GM18517 (cell line): ENCODE data around the gene PSMA3.
"Not testable (repeated sequence)": the region's sequence is repeated elsewhere in the genome, so short reads cannot be mapped to it uniquely, and the experiment has no call there.

ENCODE experiments used
- ATAC-seq: cut with Tn5 transposase; IDR thresholded peaks from one replicate; pipeline ENCODE4 v1.9.1; 2021; ENCODE audit warnings: mild to moderate bottlenecking, moderate library complexity; ENCODE audit not compliant: unreplicated experiment

The PSMA3 gene

DNA sequence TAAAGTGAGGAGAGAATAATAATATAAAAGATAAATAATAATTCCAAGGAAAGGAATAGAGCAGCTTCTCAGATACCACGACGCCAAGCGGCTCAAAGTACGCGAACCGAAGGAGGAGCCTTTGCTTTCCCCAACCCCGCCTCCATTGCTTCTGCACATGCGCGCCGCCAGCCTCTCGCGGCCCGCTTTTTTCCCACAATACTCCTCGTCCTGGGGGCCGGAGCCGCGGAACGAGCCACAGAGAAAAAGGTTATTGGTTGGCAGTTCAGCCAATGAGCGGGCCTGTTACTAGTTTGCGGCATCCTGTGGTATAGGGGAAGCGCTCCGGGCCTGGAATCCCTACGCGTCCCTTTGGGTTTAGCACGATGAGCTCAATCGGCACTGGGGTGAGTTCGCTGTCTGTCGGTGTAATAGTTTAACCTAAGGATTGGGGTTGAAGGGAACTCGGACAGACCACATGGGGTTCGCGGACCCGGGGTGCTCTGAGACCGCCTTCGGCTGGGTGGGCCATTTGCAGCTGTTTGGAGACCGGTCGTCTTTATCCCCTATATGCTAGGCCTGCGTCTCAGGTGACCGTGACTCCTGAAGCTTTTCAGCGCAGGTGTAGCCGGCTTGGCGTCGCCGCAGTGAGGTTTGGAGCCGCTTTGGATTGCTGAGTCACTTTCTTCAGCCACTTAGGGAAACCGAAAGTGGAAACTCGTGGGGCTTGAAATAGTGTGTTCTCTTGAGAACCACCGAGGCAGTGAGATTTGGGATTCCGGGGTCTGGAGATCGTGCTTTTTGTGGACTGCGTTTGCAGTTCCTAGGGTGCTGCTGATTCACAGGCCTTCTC is at the start of gene PSMA3:
TSS of gene PSMA3 (plus strand) at position 288 of the 832 bp plus-strand sequence. CDS start at position 366, 78 bp downstream.
- ATAC-seq = peak; percentile 85

DNA sequence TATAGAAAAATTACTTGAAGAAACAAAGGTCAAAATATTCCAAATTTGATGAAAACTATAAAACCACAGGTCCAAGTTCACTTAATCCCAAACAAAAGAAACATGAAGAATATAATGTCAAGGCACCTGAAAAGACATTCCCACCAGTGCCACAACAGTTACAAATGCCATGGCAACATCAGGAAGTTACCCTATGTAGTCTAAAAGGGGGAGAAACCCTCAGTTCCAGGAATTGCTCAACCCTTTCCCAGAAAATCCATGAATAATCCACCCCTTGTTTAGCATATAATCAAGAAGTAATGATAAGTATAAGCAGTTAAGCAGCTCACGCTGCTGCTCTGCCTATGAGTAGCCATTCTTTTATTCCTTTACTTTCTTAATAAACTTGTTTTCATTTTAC is 48.4 kb upstream of the PSMA3 start:
- ATAC-seq = no peak

DNA sequence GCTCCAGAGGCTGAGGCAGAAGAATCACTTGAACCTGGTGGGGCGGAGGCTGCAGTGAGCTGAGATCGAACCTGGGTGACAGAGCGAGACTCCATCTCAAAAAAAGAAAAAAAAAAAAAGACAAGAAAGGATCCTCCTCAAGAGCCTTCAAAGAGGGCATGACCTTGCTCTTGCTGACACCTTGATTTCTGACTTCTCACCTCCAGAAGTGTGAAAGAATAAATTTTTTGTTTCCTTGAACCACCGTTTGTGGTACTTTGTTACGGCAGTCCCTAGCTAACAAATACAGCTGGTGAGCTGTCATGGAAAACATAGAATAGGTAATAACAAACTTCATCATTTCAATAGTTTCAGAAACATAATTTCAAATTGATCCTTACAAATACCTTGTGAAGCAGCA is 46.6 kb upstream of the PSMA3 start:
- ATAC-seq = no peak

DNA sequence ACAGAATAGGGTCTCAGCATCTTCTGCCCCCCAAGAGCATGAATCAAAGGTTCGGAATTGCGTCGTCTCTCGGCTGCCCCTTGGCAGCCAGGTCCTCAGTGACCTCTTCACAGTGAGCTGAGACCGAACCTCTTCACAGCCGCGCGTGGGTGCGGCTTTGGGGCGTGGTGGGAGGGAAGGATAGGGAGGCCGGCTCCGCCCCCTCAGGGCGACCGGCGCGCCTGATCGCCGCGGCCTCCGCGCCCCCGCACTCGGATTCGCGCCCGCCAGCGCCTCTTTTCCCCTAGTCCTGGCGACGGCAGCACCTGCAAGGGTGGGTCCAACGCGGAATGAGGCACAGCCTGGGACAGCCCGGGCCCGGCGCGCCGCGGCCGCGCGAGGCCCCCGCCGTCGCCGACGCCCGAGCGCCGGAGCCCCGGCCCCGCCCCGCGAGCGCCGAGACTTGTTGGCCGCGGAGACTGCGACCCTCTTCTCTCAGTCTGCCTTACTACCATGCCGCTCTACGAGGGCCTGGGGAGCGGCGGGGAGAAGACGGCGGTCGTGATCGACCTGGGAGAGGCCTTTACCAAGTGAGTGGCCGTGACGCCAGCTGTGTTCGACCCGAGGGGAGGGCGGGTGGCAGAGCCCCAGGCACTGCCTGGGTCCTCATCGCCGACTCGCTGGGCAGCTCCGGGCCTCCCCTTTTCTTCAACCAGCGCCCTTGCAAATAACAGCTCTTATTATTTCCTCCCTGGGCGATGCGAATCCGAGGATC is 44.7 kb upstream of the PSMA3 start, which contains the start of gene ACTR10:
TSS of gene ACTR10 (plus strand) at position 424 of the 754 bp plus-strand sequence. CDS start at position 493, 69 bp downstream.
- ATAC-seq = peak; percentile 91

DNA sequence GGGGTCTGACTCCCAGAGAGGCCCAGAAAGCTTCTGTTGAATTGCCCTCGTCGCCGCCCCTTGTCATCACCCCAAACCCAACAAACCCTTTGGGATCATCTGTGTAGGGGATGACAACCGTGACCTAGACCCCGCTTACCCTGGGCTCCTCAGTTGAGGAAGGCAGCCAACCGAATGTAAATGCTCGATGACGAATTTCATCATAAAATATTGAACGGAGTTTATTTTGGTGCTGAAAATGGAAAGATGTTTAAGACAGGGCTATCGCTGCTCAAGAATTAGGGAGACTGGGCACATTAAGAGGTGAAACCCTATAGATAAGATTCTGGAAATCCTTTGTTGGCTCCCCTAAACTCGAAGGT is 44.2 kb upstream of the PSMA3 start:
- no peak for ATAC-seq

DNA sequence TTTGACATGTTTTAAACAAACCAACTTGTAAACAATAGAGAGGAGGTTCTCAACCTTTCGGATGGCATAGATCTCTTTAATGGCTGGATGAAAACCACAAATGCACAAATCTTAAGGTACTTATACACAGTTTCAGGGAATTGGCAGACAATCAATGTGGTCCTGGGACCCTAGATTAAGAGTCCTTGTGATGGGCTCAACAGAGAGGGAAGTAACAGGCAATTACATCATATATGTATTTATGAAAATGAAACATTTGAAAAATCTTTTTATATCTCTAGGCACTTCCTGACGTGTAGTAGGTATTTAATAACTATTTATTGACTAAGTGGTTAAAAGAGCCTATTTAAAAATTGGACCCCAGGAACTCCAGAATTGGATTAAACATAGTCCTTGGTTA is 43.8 kb upstream of the PSMA3 start:
- no peak for ATAC-seq

DNA sequence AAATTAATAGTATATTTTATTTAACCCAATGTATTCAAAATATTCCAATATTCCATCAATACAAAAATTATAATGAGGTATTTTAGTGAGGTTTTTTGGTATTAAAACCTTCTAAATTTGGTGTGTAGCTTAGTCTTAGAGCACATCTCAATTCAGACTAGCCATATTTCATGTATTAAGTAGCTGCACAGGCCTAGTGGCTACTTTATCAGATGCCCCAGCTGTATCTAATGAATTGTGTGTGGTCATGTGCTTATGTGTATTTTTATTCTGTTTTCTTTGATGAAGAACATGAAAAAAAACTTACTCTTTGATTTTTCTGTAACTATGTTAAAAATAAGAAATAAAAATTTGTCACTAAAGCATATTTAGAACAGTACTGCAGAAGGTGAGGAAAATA is 31.5 kb upstream of the PSMA3 start:
- no peak for ATAC-seq

DNA sequence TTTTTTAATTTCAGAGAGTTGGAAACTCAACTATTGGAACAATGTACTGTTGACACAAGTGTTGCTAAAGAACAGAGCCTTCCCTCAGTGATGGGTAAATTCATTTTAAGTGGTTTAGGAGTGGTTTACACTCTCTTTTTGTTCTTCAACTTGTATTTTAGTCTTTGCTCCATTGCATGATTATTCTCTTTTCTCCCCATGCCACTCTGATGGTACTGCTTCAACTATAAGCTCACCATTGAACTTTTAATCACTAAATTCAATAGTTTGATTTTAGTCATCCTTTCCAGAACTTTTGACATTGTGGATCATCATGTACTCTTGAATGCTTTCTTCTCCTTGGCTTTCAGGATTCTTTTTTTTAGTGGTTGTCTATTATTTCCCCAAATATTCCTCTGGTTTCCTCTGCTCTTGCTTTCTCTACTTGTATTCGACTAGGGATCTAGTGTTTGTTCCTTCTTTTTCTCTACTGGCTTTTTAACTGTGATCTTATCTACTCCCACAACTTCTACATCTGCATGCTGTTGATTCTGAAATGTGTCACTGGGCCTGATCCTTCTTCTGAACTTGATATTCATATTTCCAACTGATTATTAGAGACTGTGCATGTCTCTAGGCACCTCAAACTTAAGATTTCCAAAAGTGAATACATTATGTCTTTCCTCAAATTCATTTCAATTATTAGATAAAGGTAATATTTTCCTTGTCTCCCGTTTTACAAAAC is 29.3 kb upstream of the PSMA3 start:
- no peak for ATAC-seq

DNA sequence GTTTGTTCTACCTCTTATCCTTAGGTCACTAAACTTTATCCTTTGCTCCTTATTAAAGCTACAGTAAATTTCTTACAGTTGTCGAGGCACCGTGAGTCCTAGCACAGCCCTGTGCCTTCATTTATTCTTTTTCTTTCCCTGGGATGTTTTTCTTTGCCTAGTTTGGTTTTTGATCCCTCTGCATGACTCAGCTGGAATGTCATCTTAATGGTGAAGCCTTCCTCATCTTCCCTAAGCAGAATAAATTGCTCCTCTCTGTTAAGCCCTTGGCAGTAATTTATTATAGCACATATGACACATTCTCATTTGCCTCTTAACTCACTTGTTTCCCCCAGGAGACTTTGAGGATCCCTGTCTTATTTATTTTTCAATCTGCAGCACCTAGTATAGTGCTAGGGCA is 28.1 kb upstream of the PSMA3 start:
- ATAC-seq = no peak

DNA sequence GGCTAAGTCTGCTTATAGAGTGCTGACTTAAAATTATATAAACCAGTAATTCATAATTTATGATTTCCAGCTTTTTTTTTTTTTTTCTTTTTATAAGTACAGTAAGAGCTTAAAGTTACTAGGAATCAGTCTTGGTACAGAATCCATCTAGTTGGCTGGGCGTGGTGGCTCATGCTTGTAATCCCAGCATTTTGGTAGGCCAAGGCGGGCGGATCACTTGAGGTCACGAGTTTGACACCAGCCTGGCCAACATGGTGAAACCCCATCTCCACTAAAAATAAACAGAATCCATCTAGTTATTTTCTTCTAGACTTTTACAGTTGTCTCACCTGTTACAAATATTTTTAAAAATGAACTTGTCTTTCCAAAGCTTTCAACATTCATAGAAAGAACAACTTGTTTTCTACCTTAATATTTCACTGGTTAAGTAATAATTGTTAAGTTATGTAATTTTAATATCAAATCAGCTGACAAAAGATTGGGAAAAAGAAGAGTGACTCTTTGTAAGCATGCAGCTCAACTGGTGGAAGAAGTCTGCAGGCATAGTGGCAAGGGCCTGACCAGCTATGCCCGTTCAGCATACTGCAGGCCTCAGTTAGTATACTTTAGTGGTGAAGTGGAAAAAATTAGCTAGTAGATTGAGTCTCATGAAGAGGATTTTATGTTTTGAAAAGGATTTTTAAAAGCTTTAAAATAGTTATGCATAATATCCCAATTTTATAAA is 17.4 kb upstream of the PSMA3 start:
- ATAC-seq = no peak

DNA sequence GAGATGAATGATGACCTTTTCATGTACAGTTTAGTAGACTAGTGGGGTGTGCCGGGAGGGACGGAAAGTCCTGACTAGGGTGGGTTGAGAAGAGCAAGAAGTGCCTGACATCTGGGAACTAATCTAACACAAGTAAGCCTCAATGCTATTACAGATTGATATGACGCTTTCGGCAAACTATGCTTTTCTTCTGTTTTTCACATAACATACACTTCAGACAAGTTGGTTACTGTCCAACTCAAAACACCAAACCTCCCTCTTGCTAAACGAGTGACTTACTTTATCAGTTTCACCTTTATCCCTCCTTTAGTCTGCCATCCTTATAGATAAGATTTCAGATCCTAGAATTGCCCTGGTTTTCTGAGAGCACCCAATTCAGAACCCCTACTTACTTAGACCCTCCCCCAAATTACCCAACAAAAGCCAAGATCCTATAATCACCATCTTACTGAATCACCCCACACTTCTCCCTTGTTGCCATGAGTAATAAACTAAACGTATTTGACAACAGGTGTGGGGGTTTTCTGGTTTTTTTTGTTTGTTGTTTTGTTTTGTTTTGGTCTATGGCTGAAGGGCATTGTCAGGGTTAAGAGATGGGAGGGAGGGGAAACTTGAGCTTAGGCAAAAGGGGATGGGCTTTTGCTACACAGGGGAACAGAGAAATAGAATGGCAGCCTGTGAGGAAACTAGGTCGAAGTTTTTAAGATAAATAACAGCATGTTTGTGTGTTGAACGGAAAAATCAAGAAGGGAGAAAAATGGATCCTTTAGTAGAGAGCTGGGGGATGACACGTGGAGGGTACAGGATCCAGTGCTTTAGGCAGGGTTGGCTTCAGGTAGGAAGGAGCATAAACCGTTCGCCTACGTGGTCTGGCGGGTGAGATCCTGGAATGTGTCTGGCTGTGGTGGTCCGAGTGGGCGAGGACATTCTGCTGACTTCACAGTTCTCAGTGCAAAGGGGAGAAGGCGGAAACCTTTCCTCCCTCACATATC is 6.1 kb upstream of the PSMA3 start:
- ATAC-seq = no peak

DNA sequence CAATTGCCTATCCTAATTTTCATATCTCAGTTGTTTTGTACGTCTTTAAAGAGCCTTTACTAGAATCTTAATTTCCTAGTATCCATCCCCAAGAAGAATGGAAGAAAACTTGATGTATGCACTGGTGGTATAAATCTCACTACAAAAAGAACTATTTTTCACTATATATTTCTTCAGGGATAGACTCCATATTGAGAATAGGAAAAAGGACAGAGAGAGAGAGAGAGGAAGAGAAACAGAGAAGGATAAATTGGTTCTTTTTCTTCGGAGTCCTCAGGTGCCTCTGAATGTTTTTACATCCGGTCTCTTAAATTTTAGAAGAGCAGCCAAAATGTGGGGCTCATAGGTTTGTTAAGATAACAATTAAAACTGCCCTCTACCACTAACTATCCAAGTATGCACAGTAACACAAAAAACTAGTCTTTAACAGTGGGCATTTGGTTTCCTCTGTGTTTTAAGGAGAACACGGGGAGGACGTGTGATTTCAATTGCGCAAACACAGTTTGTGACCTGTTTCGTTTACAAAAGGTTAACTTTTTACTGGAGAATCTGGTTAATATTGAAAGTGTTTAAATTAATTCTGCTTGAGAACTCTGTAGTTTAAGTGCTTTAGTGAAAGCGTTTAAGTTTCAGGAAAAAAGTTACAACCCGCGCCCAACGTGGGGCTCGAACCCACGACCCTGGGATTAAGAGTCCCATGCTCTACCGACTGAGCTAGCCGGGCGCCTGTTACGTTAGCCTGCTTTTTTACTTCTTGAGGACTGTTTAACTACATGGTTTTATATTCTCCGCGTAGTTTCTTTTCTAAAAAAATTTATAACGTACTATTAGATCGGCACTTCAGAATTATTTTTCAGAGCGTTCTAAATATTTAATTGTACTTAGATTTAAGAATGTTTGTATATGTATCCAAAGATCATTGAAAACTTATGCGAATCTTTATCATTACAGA is 5.1 kb upstream of the PSMA3 start:
- peak; percentile 28 for ATAC-seq

DNA sequence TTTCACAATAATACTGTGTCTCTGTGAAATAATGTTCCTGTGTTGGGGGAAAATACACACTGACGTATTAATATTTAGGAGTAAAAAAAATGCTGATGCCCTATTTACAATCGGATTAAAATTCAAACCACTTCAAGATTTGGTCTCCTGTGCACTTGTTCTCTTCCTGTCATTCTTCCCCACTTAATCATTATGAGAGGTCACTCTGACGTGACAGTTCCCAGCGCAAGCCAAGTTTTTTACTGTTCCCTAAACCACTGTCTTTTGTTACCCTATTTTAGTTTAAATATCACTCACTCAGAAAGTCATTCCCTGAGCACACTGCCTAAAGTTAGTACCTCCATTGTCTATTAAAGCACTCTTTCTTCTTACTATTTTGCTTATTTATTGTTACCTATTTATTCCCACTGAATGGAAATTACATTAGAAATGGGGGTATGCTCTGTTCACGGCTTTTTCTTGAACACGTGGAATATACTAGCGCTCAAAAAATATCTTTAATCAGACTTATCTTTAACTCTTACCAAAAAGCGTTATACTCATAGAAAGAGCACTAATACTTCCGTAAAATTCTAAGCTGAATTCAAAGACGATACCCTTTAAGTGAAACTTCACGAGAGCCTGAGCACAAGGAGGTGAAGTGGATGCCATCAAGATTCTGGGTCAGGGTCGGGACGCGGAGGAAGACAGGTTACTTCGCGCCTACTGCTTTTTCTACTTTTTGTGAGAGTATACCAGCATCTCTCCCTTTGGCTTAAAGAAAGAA is 670 bp upstream of the PSMA3 start:
- ATAC-seq = peak; percentile 39

DNA sequence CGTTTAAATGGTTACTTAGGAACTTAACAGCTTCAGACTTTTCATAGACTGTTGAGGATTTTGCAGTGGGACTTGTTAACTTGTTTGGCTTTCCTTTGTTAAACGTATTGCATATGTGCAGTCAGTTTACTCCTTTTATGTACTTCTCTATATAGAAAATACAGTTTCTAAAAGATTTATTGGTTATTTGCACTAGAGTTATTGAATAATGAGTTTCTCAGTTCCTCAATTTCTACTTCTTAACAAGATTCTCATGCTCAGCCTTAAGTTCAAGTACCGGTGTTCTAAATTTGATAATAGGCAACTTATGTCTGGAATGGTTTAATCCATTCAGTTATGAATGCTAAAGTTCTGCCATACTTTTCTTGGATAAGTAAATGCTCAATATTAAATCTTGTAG is 919 bp downstream of the PSMA3 start:
- no peak for ATAC-seq

DNA sequence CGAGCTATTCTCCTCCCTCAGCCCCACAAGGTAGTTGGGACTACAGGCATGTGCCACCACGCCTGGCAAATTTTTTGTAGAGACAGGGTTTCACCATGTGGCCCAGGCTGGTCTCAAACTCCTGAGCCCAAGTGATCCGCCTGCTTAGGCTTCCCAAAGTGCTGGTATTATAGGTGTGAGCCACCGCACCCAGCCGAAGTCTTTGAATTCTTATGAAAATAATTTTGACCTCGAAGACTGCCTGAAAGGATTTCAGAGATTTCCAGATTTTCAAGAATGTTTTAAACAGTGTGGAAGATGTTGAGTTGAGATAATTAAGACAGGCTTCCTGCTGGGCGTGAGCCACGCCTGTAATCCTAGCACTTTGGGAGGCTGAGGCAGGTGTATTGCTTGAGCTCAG is 5.0 kb downstream of the PSMA3 start:
- ATAC-seq = no peak

DNA sequence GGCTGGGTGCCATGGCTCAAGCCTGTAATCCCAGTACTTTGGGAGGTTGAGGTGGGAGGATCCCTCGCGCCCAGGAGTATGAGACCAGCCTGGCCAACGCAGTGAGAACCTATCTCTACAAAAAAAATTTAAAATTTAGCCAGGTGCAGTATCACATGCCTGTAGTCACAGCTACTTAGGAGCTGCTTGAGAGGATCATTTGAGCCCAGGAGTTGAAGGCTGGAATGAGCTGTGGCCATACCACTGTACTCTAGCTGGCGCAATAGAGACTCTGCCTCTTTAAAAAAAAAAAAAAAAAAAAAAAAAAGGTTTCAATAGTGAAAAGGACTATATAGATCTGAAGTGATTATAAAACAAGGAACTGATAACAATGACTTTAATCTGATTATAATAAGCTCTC is 13.5 kb downstream of the PSMA3 start:
- ATAC-seq = no peak

DNA sequence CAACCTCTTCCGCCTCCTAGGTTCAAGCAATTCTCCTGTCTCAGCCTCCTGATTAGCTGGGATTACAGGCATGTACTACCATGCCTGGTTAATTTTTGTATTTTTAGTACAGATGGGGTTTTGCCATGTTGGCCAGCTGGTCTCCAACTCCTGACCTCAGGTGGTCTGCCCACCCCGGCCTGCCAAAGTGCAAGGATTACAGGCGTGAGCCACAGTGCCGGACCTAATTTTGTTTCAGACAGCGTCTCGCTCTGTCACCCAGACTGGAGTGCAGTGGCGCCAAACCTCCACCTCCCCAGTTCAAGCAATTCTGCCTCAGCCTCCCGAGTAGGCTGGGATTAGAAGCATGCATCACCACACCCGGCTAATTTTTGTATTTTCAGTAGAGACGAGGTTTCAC is 17.4 kb downstream of the PSMA3 start:
- ATAC-seq = not testable (repeated sequence)

DNA sequence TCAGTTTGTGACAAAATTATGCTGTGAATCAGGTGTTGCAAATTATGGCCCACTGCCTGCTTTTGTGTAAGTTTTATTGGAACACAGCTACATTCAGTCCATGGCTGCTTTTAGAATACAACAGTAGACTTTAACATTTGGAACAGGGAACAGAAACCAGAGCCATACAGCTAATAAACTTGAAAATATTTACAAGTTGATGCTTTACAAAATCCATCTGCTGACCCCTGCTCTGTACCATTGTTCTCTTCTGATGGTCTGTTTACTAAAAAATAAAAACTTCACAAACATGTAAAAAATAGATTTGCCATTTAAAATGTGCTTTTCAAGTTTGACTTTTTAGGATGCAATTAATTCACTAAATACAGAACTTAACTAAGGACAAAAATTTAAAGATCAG is 20.8 kb downstream of the PSMA3 start:
- ATAC-seq = no peak
